Body of pancreas (tissue), 4 donors: ENCODE data around the gene PCSK9.

Experiments
- CTCF ChIP-seq, 7 experiments: fragments of 450-650 bp in 4 of 7; fragments of 200-600 bp in 3 of 7; sonication (generic) in 3 of 7; IDR thresholded peaks; one replicate each; pipeline ENCODE4 v1.5.1; 2016 to 2019; ENCODE audit warnings: antibody characterized with exemption in 7 of 7
- POLR2A ChIP-seq, 3 donors: fragments of 450-650 bp; IDR thresholded peaks; one replicate each; pipeline ENCODE4 v1.6.1; 2016; ENCODE audit warnings: antibody characterized with exemption in 3 of 3, mild to moderate bottlenecking in 2 of 3

GRCh38 chr1:55061706-55062321, 22.5 kb downstream of the PCSK9 start:
- no peak for TF ChIP-seq CTCF (IDR thresholded peaks at IDR 0.05)
- no peak for TF ChIP-seq POLR2A (IDR thresholded peaks at IDR 0.05)
